Vagina (tissue), 2 donors: ENCODE results near the gene PTOV1.

ENCODE experiments used
- CTCF ChIP-seq, 3 experiments: fragments of 450-650 bp in 2 of 3; fragments of 200-600 bp in 1 of 3; sonication (generic) in 1 of 3; IDR thresholded peaks; one replicate each; pipeline ENCODE4 v1.5.1; 2017 to 2019; ENCODE audit warnings: antibody characterized with exemption in 3 of 3, mild to moderate bottlenecking in 2 of 3, moderate library complexity in 2 of 3
- POLR2A ChIP-seq, 2 donors: fragments of 450-650 bp; IDR thresholded peaks; one replicate each; pipeline ENCODE4 v1.6.1; 2017; ENCODE audit warnings: antibody characterized with exemption in 2 of 2, mild to moderate bottlenecking in 2 of 2, moderate library complexity in 2 of 2
- POLR2AphosphoS5 ChIP-seq, 2 donors: sonication (generic); formaldehyde crosslinking; IDR thresholded peaks; one replicate each; pipeline ENCODE4 v1.9.0; 2017; ENCODE audit warnings: antibody characterized with exemption in 2 of 2, mild to moderate bottlenecking in 2 of 2, low read depth in 1 of 2; ENCODE audit not compliant: insufficient read depth in 1 of 2

GRCh38 chr19:49878744-49879070, 27.7 kb downstream of the PTOV1 start:
- no peak for TF ChIP-seq CTCF (IDR thresholded peaks at IDR 0.05)
- no peak for TF ChIP-seq POLR2AphosphoS5 (IDR thresholded peaks at IDR 0.05; ENCODE audit: insufficient read depth in 1 of 2, low read depth in 1 of 2)
- no peak for TF ChIP-seq POLR2A (IDR thresholded peaks at IDR 0.05)
